ENCODE results near the gene UBE2G2.
A peak's percentile ranks its signal among the peaks of the same experiment; 100 is the strongest.

UBE2G2 gene

DNA sequence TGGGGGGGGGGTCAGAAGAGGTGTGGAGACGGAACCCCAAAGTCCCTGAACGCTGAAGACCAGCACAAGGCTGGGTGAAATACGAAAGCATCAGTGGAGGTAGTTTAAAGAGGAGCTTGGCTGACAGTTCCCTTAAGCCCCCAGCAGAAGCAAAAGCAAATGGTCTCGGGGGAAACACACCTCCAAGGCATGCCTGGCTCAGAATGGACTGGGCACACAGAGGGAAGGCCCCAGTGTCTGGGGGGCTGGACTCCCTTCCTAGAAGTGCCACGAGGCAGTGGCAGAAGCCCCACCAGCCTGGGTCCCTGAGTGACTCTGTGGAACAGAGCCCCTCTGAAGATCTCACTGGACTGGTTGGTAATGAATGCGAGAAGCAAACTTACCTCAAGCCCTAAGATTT lies 43.9 kb downstream of the UBE2G2 start:
- Histone ChIP-seq H3K27me3 (ENCODE audit: control insufficient read depth, insufficient read depth, low read length) (no peaks in the 10 kb centered on the region), H3K9me3 (ENCODE audit: control insufficient read depth, insufficient read depth, low read length) (no peaks in the 10 kb centered on the region), H3K9ac (ENCODE audit: low read depth, low read length) (no peak overlapping the region), H3K4me3 (ENCODE audit: low read depth, low read length) (no peak overlapping the region), H3K36me3 (ENCODE audit: control insufficient read depth, insufficient read depth, low read length) (peaks cover 2% of the 10 kb centered on the region), H3K4me1 (ENCODE audit: control insufficient read depth, insufficient read depth, low read length) (peaks cover 1% of the 10 kb centered on the region)

DNA sequence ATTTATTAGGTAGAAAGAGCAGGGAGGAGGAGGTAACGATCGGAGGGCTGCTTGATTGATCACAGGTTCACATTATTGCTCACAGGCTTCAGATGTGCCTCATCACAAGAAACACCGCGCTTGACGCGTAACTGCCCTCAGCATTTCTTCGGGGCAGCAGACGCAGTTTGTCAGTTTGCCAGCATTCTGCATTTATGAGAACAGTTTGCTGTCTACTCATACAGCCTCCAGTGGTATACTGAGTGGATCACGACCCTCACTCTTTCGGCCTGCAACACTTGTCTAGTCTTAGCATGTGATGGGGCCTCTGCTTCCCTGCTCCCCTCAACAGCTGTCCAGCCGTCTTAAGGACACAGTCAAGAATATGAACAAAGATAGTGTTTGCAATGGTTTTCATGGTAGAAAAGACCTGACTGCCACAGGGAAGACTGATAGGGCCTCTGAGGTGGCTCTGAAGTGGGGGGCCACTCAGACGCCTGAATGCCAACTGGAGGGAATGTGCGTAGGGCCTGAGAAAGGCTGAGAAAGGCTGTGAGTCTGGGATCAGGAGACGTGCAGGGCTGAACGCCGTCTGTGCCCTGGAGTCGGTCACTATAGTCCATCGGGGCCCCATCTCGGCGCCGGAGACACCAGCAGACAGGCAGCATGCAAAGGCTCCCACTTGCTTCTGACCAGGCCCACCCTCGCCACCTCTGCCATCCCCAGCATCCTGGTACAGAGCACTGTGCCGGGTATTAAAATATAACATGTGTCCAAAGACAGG lies 45.0 kb downstream of the UBE2G2 start:
- H3K4me1 ChIP-seq (ENCODE audit: control insufficient read depth, insufficient read depth, low read length): peaks cover 4% of the 10 kb centered on the region
- no peaks in the 10 kb centered on the region for H3K9me3 ChIP-seq (ENCODE audit: control insufficient read depth, insufficient read depth, low read length)
- no peaks in the 10 kb centered on the region for H3K27me3 ChIP-seq (ENCODE audit: control insufficient read depth, insufficient read depth, low read length)
- H3K36me3 ChIP-seq (ENCODE audit: control insufficient read depth, insufficient read depth, low read length): no peaks in the 10 kb centered on the region
- no peak overlapping the region for H3K4me3 ChIP-seq (ENCODE audit: low read depth, low read length)
- H3K9ac ChIP-seq (ENCODE audit: low read depth, low read length): no peak overlapping the region

DNA sequence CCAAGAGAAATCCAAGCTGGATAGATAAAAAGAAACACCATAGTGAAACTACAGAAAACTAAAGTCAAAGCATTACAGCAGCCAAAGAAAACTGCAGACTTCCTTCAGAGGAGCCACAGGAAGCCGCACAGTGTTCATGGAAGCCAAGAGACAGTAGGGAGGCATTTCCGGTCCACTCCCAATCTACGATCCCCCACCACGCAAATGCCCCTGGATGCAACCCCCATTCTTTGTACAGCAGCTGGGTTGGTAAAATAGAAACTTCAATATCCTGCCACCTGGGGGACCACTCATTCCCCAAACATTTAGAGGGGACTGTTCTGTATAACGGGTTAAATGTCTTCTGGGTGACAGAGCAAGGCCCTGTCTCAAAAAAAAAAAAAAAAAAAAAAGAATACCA lies 46.4 kb downstream of the UBE2G2 start:
- Histone ChIP-seq H3K27me3 (ENCODE audit: control insufficient read depth, insufficient read depth, low read length) (no peaks in the 10 kb centered on the region), H3K9ac (ENCODE audit: low read depth, low read length) (no peak overlapping the region), H3K9me3 (ENCODE audit: control insufficient read depth, insufficient read depth, low read length) (no peaks in the 10 kb centered on the region), H3K36me3 (ENCODE audit: control insufficient read depth, insufficient read depth, low read length) (peaks cover 3% of the 10 kb centered on the region), H3K4me1 (ENCODE audit: control insufficient read depth, insufficient read depth, low read length) (peaks cover 4% of the 10 kb centered on the region), H3K4me3 (ENCODE audit: low read depth, low read length) (no peak overlapping the region)

DNA sequence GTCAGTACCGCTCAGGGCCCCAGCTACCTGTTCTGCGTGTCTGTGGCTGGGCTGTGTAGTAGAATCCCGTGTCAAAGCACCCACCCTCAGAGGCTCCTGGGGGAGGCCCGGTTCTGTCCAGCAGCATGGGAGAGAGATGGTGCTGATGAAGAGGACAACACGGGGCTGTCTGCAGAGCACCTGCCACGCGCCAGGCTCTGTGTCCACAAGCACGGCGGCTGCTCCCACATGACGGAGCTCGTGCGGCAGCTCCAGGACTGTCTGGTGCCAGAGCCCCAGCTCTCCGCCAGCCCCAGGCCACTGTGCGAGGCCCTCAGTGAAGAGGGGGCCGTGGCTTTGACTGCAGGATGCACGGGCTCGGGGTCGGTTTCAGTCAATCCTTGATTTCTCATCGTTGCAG lies 48.3 kb downstream of the UBE2G2 start:
- peaks cover 7% of the 10 kb centered on the region for H3K4me1 ChIP-seq (ENCODE audit: control insufficient read depth, insufficient read depth, low read length)
- H3K9ac ChIP-seq (ENCODE audit: low read depth, low read length): no peak overlapping the region
- H3K4me3 ChIP-seq (ENCODE audit: low read depth, low read length): no peak overlapping the region
- peaks cover 3% of the 10 kb centered on the region for H3K36me3 ChIP-seq (ENCODE audit: control insufficient read depth, insufficient read depth, low read length)
- H3K27me3 ChIP-seq (ENCODE audit: control insufficient read depth, insufficient read depth, low read length): no peaks in the 10 kb centered on the region
- H3K9me3 ChIP-seq (ENCODE audit: control insufficient read depth, insufficient read depth, low read length): no peaks in the 10 kb centered on the region

DNA sequence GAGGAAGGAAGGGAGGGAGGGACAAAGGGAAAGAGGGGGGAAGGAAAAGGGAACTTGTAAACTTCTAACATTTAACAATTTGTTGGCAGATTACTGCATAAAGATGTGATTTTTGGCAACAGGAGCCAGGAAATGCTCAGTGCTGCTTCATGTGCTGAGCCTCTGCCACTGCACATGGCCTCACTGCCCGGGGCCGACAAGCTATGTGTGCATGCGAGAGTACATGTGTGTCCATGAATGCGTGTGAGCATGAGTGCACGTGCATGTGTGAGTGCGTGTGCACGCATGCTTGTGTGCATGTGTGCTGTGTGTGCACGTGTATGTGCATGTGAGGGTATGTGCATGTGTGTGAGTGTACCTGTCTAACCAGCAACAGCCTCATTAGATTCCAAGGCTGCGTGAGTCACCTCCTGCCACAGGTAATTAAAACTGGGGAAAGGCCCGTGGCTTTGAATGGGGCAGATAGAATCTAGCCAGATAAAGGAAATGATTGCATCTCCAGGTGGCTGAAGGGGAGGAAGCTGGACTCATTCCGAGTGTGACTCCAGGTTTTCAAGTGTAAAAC lies 48.9 kb downstream of the UBE2G2 start:
- Histone ChIP-seq H3K9ac (ENCODE audit: low read depth, low read length) (no peak overlapping the region), H3K4me1 (ENCODE audit: control insufficient read depth, insufficient read depth, low read length) (peaks cover 7% of the 10 kb centered on the region), H3K4me3 (ENCODE audit: low read depth, low read length) (no peak overlapping the region), H3K9me3 (ENCODE audit: control insufficient read depth, insufficient read depth, low read length) (no peaks in the 10 kb centered on the region), H3K27me3 (ENCODE audit: control insufficient read depth, insufficient read depth, low read length) (no peaks in the 10 kb centered on the region), H3K36me3 (ENCODE audit: control insufficient read depth, insufficient read depth, low read length) (peaks cover 3% of the 10 kb centered on the region)

DNA sequence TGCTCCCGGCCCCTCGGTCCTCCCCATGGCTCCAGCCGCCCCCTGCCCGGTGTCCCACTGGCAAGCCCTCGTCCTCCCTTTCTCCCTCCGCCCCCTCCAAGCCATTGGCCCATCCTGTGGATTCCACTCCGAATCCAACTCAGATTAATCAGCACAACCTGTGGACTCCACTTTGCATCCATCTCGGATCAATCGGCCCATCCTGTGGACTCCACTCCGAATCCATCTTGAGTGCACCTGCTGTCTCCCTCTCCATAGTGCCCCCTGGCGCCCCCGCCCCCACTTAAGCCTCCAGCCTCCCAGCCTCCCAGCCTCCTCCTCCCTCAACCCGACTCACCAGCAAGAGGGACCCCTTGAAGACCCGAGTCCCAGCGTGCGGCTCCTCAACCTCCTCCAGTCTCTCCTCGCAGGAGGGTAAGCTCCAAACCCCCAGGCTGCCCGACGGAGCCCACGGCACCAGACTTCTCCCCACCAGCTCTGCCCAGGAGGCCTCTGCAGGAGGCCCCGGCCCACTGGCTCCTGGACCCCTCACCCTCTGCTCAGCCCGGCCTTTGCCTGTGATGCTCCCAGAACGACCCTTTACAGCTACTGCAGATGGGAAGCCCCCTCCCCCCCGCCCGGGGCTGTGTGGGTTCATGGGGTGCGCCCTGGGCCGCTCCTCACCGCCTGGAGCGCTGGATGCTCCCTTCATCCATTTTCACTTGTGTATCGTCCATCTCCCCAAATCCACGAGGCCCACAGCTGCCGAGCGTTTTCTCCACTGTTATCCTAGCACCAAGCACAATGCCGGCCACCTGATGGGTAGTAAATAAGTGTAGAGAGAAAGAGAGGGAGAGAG lies 49.6 kb downstream of the UBE2G2 start:
- Histone ChIP-seq H3K9me3 (ENCODE audit: control insufficient read depth, insufficient read depth, low read length) (no peaks in the 10 kb centered on the region), H3K27me3 (ENCODE audit: control insufficient read depth, insufficient read depth, low read length) (no peaks in the 10 kb centered on the region), H3K4me1 (ENCODE audit: control insufficient read depth, insufficient read depth, low read length) (peaks cover 7% of the 10 kb centered on the region), H3K4me3 (ENCODE audit: low read depth, low read length) (no peak overlapping the region), H3K36me3 (ENCODE audit: control insufficient read depth, insufficient read depth, low read length) (peaks cover 3% of the 10 kb centered on the region), H3K9ac (ENCODE audit: low read depth, low read length) (no peak overlapping the region)

DNA sequence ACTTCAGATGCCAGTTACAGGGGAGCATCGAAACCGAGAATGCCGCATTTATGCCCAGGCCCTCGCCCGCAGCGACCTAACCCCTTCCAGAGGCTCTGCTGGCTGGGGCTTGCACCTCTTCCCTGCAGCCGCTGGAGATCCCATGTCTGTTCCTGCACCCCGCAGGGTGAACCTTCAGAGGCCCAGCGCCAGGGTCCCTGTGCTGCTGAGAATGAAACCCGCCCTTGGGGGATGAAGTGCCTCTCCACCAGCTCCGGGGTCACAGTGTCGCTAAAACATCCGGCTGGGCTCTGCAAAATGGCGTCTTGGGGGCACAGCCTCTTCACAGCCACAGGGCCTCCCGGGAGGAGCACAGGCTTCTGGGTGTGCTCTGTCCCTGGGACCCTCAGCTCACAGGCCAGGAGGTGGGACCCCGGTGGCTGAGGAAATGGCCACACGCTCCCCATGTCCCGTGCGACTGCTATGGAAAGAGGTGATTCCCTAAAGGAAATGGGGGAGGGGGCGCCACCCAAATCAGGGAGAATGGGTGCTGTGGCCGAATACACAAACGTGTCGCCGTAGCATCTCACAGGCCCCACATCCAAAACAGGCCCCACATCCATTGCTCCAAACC lies 50.3 kb downstream of the UBE2G2 start:
- Histone ChIP-seq H3K36me3 (ENCODE audit: control insufficient read depth, insufficient read depth, low read length) (peaks cover 3% of the 10 kb centered on the region), H3K27me3 (ENCODE audit: control insufficient read depth, insufficient read depth, low read length) (no peaks in the 10 kb centered on the region), H3K9me3 (ENCODE audit: control insufficient read depth, insufficient read depth, low read length) (no peaks in the 10 kb centered on the region), H3K4me3 (ENCODE audit: low read depth, low read length) (no peak overlapping the region), H3K4me1 (ENCODE audit: control insufficient read depth, insufficient read depth, low read length) (peaks cover 7% of the 10 kb centered on the region), H3K9ac (ENCODE audit: low read depth, low read length) (no peak overlapping the region)

DNA sequence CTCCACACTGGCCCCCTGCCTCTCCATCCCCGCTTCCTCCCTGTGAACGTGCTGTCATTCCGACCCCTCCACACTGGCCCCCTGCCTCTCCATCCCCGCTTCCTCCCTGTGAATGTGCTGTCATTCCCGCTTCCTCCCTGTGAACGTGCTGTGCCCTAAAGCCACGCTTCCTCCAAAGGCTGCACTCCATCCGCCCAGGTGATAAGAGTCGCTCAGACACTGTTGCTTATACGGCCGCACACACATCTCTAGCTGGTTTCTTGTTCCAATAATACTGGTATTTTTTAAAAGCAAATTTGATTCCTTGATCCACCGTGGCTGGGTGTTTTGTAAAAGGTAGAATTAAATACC lies 51.0 kb downstream of the UBE2G2 start:
- Histone ChIP-seq H3K9me3 (ENCODE audit: control insufficient read depth, insufficient read depth, low read length) (no peaks in the 10 kb centered on the region), H3K4me1 (ENCODE audit: control insufficient read depth, insufficient read depth, low read length) (peaks cover 7% of the 10 kb centered on the region), H3K27me3 (ENCODE audit: control insufficient read depth, insufficient read depth, low read length) (no peaks in the 10 kb centered on the region), H3K9ac (ENCODE audit: low read depth, low read length) (no peak overlapping the region), H3K4me3 (ENCODE audit: low read depth, low read length) (no peak overlapping the region), H3K36me3 (ENCODE audit: control insufficient read depth, insufficient read depth, low read length) (peaks cover 3% of the 10 kb centered on the region)

DNA sequence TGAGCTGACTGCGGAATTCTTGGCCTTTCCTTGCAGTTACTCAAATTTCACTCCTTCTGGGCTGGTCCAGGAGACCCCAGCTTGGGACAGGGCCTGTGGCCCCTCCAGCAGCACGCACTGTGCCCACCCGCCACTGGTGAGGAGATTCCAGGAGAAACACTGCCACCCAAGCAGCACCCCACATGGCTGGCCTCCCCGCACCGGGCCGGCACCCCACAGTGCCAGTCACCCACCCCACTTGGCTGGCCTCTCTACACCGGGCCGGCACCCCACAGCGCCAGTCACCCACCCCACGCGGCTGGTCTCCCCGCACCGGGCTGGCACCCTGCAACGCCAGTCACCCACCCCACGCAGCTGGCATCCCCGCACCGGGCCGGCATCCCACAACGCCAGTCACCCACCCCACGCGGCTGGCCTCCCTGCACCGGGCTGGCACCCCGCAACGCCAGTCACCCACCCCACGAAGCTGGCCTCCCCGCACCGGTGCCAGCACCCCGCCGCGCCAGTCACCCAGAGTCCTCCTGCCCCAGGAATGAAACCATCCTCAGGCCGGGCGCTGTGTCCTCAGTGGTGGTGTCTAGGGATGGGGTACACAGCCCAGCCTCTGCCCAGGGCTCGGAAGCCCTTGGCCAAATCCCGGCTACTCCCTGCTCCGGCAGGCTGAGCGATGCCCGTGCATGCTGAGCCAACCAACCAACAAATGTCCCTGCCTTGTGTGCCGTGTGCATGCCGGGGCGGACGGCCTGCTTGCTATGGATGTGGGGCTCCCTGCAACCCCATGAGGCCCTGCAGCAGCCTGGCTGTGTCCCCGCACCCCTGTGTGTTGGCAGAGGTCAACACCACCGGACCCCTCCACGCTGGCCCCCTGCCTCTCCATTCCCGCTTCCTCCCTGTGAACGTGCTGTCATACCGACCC lies 51.6 kb downstream of the UBE2G2 start:
- Histone ChIP-seq H3K9ac (ENCODE audit: low read depth, low read length) (peak overlapping the region; percentile 93), H3K4me3 (ENCODE audit: low read depth, low read length) (peak overlapping the region; percentile 66)

DNA sequence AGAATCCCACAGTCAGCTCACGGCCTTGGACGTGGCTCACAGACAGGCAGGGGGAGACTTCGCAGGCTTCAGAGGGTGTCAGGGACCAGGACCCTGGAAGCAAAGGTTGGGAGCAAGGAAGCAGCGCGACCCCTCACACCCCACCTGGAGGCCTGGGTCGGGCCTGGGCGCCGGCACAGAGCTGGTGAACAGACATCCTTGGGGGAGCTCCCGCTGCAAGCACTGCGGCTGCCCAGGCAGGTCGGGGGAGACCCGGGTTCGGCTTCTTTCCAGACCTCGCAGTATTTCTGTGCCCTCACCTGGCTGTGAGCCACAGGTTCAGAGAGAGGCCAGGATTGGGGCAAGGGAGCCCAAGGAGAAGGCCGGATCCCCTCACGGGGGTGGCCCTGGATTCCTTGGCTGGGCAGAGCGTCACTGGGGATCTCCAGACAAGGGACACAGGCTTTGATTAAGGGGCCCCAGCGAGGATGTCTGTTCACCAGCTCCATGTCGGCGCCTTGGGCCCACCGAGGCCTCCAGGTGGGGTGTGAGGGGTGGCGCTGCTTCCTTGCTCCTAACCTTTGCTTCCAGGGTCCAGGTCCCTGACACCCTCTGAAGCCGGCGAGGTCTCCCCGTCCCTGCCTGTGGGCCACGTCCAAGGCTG lies 52.4 kb downstream of the UBE2G2 start:
- H3K4me1 ChIP-seq (ENCODE audit: control insufficient read depth, insufficient read depth, low read length): peaks cover 7% of the 10 kb centered on the region
- H3K4me3 ChIP-seq (ENCODE audit: low read depth, low read length): peak overlapping the region; percentile 66
- no peaks in the 10 kb centered on the region for H3K27me3 ChIP-seq (ENCODE audit: control insufficient read depth, insufficient read depth, low read length)
- peak overlapping the region; percentile 93 for H3K9ac ChIP-seq (ENCODE audit: low read depth, low read length)
- no peaks in the 10 kb centered on the region for H3K9me3 ChIP-seq (ENCODE audit: control insufficient read depth, insufficient read depth, low read length)
- peaks cover 3% of the 10 kb centered on the region for H3K36me3 ChIP-seq (ENCODE audit: control insufficient read depth, insufficient read depth, low read length)

More for the DNA sequence above, 51.6 kb downstream of the UBE2G2 start:
- peaks cover 3% of the 10 kb centered on the region for H3K36me3 ChIP-seq (ENCODE audit: control insufficient read depth, insufficient read depth, low read length)
- H3K9me3 ChIP-seq (ENCODE audit: control insufficient read depth, insufficient read depth, low read length): no peaks in the 10 kb centered on the region
- no peaks in the 10 kb centered on the region for H3K27me3 ChIP-seq (ENCODE audit: control insufficient read depth, insufficient read depth, low read length)
- peaks cover 7% of the 10 kb centered on the region for H3K4me1 ChIP-seq (ENCODE audit: control insufficient read depth, insufficient read depth, low read length)

Data from iPS-15b (cell line).